NAMALWA (cell line): ENCODE measurements around the gene BCAR3.

Experiments used
- DNase-seq: peaks from one replicate; pipeline ENCODE4 v3.0.0-alpha.2; 2015; ENCODE audit warnings: low spot score

BCAR3 gene

DNA sequence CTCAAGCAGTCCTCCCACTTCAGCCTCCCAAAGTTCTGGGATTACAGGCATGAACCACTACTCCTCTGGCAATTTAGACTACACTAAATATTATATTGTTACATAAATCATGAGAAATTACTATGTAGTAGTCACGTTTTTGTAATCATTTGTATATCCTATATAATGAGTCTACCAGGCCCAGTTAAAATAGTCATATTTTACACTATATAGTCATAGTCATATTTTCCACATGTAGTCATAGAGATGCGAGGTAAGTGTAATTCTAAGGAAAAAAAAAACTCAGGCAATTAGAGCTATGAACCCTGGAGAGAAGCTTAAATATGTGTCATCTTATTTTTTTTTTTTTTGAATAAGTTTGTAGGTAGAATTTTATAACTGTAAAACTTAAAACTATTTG lies 143.7 kb downstream of the BCAR3 start:
- DNase-seq: no peak

DNA sequence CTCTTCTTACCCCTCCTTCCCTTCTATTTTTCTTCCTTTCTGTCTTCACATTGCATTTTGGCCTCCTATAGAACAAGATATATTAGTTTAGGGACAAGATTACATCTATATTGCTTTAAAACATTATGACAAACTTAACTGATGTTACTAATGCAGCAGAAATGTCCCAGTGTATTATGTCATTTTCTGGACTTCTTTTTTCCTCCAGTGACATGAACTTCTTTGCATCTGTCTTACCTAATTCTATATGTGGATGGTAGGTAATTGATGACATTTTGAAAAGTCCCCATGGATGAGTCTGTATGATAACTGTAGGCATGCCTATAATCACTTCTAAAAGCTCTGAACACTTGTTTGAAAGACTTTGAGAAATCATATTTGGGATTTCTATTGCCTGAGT lies 144.2 kb downstream of the BCAR3 start:
- no peak for DNase-seq

DNA sequence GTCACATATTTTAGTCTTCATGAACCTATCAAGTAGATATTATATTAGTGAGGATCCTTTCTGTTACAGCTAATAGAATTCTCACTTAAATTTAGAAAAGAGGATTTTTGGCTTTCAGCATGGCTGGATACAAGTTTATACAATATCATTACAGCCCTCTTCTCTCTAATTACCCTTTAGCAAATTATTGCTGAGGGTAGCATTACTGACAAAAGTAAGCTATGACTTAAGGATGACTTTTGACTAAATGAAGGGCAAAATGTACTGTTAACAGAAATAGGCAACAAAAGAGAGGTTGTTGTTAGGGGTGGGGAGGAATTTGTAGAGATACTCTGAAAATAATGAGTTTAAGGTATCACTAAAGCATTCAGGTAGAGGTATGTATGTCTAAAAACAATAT lies 148.0 kb downstream of the BCAR3 start:
- DNase-seq: no peak

DNA sequence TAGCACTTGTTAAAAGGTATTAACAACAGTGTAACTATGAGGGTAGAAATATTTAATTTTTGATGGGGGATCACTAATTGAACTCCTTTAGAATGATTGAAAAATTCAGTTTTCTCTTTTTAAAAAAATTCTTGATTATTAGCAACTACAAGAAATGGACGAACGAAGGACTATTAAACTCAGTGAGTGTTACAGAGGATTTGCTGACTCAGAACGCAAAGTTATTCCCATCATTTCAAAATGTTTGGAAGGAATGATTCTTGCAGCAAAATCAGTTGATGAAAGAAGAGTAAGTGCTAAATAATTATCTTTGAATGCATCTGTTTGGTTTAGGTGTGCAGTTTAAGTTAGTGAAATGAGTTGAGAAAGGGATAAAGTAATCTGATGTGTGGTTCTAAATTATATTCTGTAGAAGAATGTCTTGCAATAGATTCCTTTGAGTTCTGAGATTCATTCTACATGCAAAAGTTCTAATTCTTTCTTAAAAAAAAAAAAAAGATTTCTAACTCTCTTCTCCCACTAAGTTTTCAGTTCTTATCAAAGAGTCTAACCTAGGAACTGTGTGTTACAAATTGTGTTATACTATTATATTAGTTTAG lies 148.8 kb downstream of the BCAR3 start:
- DNase-seq: no peak

DNA sequence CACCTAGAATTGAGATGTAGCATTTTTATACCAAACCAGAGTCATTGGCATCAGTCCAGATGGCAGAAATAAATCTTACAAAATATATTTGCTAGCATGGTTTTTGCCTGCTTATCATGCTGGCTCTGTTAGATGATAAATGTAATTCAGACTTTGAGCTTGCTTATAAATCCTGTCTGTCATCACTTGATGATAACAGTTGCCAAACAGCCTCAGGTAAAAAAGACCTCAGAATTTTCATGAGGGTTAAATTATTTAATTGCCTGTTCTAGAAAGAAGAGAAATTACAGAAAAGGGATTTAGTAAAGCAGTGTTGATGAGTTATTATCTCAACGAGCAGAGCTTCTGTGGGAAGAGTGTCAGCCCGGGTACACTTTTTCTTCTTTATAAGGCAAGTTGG lies 150.4 kb downstream of the BCAR3 start:
- no peak for DNase-seq

DNA sequence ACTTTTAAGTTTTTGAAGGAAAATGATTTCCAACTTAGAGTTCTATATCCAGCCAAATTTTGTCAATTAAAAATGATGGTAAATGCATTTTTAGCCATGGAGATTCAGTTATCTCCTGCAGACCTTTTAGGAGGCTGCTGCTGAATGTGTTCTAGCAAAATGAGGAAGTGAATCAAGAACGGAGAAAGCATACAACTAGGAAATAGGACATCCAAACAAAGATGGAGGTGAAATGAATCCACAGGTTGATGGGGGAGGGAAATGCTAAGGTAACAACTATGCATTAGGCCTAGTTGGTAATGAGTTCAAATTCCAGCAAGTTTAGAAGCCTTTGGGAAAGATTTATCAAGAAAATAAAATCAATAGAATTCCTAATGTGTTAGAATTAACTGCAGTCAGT lies 153.2 kb downstream of the BCAR3 start:
- DNase-seq: peak; percentile 43

DNA sequence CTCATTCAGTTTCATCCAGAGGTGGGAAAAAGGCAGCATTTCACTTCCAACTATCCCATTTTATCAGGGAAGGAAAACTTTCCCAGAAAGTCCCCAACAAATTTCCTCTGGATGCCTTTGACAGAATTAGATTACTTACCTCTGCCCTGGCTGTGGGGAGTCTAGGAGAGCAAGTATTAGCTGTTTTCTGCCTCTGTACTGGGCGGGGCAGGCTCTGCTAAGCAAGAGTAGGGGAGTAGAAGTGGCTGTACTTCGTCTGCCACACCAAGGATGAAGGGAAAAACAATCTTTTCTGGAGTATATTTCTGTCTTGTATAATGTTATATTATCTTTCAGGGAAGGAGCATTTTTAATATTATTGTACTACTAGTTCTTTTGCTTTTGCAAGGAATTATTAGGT lies 155.2 kb downstream of the BCAR3 start:
- no peak for DNase-seq

DNA sequence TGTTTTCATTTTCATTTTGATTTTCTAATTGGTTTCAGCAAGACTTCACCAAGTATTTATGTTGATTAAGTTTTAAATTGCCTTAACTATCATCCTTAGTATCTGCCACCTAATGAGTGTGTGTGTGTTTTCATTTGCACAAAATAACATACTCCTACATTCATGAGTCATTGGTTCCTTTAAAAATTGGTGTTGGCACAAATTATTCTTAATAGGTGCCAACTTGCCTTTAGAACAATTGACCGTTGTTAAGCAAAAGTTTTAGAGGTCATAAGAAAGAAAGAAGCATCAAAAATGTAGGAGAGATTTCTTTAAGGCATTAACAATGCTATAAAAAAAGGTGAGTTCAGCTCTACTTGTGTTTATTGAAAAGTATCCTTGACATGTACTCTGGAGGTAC lies 156.2 kb downstream of the BCAR3 start:
- DNase-seq: no peak

DNA sequence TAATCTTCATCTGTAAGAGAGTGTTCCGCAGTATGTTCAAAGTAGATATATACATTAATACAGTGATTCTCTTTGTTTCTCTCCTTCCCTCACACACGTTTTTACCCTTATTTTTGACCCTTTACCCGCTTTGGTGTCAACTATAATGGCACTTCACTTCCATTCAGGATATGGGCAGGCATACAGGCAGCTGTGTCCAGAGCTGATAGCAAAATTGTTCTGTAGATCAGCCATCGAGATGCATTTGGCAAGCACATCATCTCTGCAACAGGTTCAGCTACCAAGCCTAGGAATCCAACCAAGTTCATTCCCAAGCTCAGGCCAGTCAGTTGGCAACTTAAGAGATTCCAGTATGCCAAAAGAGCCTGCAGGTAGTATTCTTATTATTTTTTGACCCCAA lies 158.9 kb downstream of the BCAR3 start:
- no peak for DNase-seq

DNA sequence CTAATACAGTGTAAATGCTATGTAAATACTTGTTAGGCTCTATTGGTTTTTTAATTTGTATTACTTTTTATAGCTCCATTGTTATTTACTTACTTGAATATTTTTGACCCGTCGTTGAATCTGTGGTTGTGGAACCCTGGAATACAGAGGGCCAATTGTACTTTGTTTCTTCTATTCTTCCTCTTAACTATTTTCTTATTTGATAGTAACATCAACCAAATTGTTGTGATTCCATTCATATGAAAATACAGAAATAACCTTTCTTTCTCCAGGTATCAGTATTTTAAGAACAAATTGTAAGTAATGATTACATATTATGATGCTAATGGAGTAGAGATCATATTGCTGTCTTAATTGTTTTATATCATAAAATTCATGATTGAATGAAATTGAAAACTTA lies 160.0 kb downstream of the BCAR3 start:
- DNase-seq: no peak

DNA sequence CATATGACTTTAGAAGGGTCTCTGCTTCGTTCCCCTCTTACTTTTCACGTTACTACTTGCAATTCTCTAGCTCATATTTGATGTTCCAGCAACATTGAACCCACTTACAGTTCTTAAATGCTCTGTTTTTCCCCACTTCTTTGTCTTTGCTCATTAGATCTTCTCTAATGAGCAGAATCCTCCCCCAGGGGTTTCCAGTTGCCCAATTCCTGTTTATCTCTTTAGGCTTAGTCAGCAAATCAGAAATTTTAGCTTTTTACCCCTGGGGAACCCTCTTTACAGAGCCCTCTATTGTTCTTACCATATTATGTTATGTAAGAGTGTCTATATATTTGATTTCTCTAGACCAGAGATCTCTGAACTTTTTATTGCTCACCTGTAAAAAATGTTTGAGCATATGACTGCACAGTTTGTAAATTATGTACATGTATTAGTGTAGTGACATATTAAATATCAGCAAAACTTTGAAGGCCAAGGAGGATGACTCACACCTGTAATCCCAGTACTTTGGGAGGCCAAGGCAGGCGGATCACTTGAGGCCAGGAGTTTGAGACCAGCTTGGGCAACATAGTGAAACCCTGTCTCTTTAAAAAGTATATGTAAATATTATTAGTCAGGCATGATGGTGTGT lies 162.3 kb downstream of the BCAR3 start:
- DNase-seq: no peak

DNA sequence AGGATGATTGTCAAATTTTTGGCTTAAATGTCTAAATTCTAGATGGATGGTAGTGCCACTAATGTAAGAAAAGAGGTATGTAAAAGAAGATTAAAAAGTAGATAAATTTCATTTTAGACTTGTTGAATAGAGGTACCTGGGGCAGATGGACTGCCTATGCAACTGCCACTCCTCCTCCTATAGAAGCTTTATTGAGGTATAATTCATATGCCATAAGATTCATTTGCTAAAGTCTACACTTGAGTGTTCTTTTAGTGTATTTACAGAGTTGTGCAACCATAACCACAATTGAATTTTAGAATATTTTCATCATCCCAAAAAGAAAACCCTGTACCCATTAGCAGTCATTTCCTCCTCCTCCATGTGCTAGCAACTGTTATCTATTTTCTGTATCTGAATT lies 163.1 kb downstream of the BCAR3 start:
- DNase-seq: no peak

DNA sequence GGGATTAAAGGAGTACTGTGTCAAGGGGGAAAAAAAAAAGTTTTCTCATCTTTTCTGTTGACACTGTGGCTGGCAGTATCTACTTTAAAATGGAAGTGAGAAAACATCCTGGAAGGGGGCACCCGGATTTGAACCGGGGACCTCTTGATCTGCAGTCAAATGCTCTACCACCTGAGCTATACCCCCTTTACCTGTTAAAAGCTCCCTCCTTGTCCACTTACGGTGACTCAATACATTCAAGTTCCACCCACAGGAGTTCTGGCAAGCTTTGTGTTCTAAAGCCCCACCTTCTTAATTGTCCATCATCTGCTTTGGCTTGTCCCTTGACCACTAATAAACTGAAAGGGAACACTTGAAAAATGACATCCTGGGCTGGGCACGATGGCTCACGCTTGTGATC lies 165.5 kb downstream of the BCAR3 start:
- DNase-seq: no peak
